Body of pancreas (tissue), 4 donors: ENCODE results near the gene LCOR. TPM values are rescaled to one million over a fixed set of nuclear protein-coding genes. Genes with fewer than 3 reads are reported as not detected.

Experiments
- ATAC-seq: fragments of 150-250 bp; one replicate; pipeline ENCODE4 v1.9.1; 2016
- DNase-seq, 4 donors: peaks; one replicate each; pipeline ENCODE4 v3.0.0-alpha.2; 2019
- H3K27ac ChIP-seq, 4 donors: fragments of 200-600 bp; sonication (generic); 1 replicate in 3 of 4; 2 replicates in 1 of 4; pipeline versions ENCODE4 v1.5.1 to v1.6.1; 2016 to 2019; ENCODE audit warnings: mild to moderate bottlenecking in 1 of 4, mixed read lengths in 1 of 4, moderate library complexity in 1 of 4
- H3K27me3 ChIP-seq, 2 donors: fragments of 200-600 bp; sonication (generic); one replicate each; pipeline ENCODE4 v1.6.0; 2016; ENCODE audit warnings: mild to moderate bottlenecking in 1 of 2
- H3K36me3 ChIP-seq, 2 donors: fragments of 200-600 bp; sonication (generic); replicated peaks in 1 of 2; 2 replicates each; pipeline ENCODE4 v1.5.1; 2016; ENCODE audit warnings: low read depth in 2 of 2; ENCODE audit not compliant: insufficient read depth in 1 of 2
- H3K4me1 ChIP-seq: fragments of 200-600 bp; sonication (generic); one replicate; pipeline ENCODE4 v1.6.0; 2016
- H3K4me3 ChIP-seq, 2 donors: fragments of 200-600 bp; sonication (generic); 1 replicate in 1 of 2; 2 replicates in 1 of 2; pipeline ENCODE4 v1.5.1; 2016 to 2019
- H3K9me3 ChIP-seq, 3 donors: fragments of 200-600 bp; sonication (generic); 1 replicate in 2 of 3; 2 replicates in 1 of 3; pipeline ENCODE4 v1.5.1; 2016
- POLR2A ChIP-seq, 3 donors: fragments of 450-650 bp; IDR thresholded peaks; one replicate each; pipeline ENCODE4 v1.6.1; 2016; ENCODE audit warnings: antibody characterized with exemption in 3 of 3, mild to moderate bottlenecking in 2 of 3
- WGBS, 2 donors: methylation state at CpG; one replicate each; pipeline ENCODE4 v1.1.5; 2017; 5-methylcytosine and 5-hydroxymethylcytosine counted together
- intact Hi-C: fragments of 100-400 bp; cut with DNase I; formaldehyde crosslinking; loops from one replicate; pipeline ENCODE4 v1.15.1; 2023
- total RNA-seq, 2 donors: library from RNA; depleted of rRNA; stranded (reverse); fragments of >200 nt; gene quantifications; one replicate each; pipeline ENCODE4 v1.1.0, GENCODE V29; 2016
- TF ChIP-seq, protein P1 (sequence below), 7 experiments: fragments of 450-650 bp in 4 of 7; fragments of 200-600 bp in 3 of 7; sonication (generic) in 3 of 7; IDR thresholded peaks; one replicate each; pipeline ENCODE4 v1.5.1; 2016 to 2019; ENCODE audit warnings: antibody characterized with exemption in 7 of 7

The LCOR gene
- total RNA-seq, 2 donors from 2014 or later: 34.5 to 35.3 TPM

DNA sequence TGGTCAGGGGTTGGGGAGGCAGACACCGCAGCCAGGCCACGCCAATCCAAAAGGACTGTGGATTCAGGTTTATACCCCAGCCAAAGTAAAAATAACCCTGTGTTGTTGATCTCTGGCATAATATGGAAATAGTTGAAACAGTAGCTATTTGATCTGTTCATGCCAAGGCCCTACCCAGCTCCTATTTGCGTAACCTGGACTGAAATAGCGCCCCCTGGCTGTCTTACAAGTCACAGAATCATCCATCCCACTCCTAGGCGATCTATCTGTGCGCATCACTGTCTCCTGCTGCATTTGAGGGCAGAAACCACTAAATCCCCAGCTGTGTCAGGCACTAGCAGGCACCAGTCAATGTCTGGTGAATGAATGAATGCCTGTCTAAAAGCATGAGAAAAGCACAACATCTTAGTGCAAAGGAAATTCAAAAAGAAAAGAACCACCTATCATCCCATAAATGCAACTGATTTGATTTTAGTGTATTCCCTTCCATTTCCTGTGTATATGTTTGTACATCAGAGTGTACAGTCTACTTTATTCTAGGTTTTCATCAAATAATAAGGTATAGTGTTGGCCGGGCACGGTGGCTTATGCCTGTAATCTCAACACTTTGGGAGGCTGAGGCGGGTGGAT is 193.6 kb downstream of the LCOR start:
- H3K9me3 ChIP-seq: no peaks in the 10 kb centered on the region
- ATAC-seq (peak; percentile 65), DNase-seq (peak; percentile 73 to 80 (median 76))
- H3K27me3 ChIP-seq: no peaks in the 10 kb centered on the region
- WGBS, 2 donors: 50 to 62% methylated on average over 9 of the region's 9 CpGs
- H3K4me1 ChIP-seq: peaks cover 25% of the 10 kb centered on the region
- no peaks in the 10 kb centered on the region for H3K36me3 ChIP-seq
- no peak overlapping the region for H3K4me3 ChIP-seq
- no peak for TF ChIP-seq POLR2A (IDR thresholded peaks at IDR 0.05)
- TF ChIP-seq, protein P1, sequence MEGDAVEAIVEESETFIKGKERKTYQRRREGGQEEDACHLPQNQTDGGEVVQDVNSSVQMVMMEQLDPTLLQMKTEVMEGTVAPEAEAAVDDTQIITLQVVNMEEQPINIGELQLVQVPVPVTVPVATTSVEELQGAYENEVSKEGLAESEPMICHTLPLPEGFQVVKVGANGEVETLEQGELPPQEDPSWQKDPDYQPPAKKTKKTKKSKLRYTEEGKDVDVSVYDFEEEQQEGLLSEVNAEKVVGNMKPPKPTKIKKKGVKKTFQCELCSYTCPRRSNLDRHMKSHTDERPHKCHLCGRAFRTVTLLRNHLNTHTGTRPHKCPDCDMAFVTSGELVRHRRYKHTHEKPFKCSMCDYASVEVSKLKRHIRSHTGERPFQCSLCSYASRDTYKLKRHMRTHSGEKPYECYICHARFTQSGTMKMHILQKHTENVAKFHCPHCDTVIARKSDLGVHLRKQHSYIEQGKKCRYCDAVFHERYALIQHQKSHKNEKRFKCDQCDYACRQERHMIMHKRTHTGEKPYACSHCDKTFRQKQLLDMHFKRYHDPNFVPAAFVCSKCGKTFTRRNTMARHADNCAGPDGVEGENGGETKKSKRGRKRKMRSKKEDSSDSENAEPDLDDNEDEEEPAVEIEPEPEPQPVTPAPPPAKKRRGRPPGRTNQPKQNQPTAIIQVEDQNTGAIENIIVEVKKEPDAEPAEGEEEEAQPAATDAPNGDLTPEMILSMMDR (IDR thresholded peaks at IDR 0.05): peak; percentile 56 to 77 (median 73)
- intact Hi-C loops: loop anchor here (5.0 to 10.0 kb wide), 2 partner anchors 258 to 381 kb away; no protein-coding TSS in a partner anchor
- peak overlapping the region in 1 of 4 donors; percentile 22 for H3K27ac ChIP-seq

DNA sequence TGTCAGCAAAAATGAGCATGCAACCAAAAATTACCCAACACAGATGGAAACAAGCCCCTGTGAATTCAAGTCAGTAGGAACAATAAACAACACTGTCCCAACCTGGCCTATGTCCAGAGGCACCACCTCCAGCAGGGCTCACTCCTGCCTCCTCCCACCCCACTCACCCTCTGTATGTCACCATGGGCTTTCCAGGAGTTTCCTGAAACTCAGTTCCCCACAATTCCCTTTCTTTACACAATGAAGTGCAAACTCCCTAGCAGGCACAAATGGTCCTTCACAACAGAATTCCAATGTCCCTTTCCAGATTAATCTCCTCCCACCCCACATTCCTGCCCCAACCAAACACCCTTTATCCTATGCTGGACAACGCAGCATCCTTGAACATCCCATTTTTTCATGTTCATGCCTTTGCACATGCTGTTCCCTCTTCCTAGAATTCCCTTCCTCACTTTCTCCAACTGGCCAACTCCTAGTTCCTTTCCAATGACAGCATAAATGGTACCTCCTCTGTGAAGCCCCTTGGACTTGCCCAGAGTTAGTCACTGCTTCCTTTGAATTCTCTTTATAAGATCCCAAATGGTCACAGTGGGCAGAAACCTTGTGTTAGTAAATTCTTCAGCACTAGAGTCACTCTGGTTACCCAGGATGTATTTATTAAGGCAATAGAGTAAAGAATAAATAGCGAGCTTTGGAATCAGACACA is 196.2 kb downstream of the LCOR start:
- no peaks in the 10 kb centered on the region for H3K36me3 ChIP-seq
- 73 to 89% methylated on average over 2 of the region's 2 CpGs for WGBS, 2 donors
- H3K4me1 ChIP-seq: peaks cover 20% of the 10 kb centered on the region
- H3K27ac ChIP-seq: no peak overlapping the region
- no peak for TF ChIP-seq POLR2A (IDR thresholded peaks at IDR 0.05)
- TF ChIP-seq, protein P1 (IDR thresholded peaks at IDR 0.05): no peak
- H3K9me3 ChIP-seq: no peaks in the 10 kb centered on the region
- intact Hi-C loops: loop anchor here (5.0 to 10.0 kb wide), 2 partner anchors 261 to 383 kb away; no protein-coding TSS in a partner anchor
- ATAC-seq (no peak), DNase-seq (no peak)
- no peak overlapping the region for H3K4me3 ChIP-seq
- no peaks in the 10 kb centered on the region for H3K27me3 ChIP-seq

DNA sequence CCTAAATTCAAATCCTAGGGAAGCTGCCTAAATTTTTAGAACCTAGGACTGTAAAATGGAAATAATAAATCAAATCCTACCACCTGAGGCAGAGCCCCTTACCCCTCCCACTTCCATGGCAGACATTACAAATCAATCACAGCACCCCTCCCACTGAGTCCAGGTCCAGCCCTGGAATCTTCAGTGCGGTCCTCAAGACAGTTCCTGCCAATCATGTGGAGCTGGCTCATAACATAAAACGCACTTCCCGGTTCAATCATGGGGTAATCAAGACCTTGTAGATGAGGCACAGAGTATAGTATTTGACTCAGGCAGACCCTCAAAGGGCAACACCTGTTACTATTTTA is 196.7 kb downstream of the LCOR start:
- Histone ChIP-seq H3K4me1 (peaks cover 15% of the 10 kb centered on the region), H3K9me3 (no peaks in the 10 kb centered on the region), H3K27me3 (no peaks in the 10 kb centered on the region), H3K36me3 (no peaks in the 10 kb centered on the region), H3K4me3 (no peak overlapping the region), H3K27ac (no peak overlapping the region)
- WGBS, 2 donors: 78 to 87% methylated on average over 3 of the region's 3 CpGs
- intact Hi-C loops: loop anchor here (5.0 to 10.0 kb wide), 2 partner anchors 262 to 384 kb away; no protein-coding TSS in a partner anchor
- DNase-seq (no peak), ATAC-seq (no peak)
- TF ChIP-seq POLR2A (IDR thresholded peaks at IDR 0.05): no peak
- TF ChIP-seq, protein P1 (IDR thresholded peaks at IDR 0.05): no peak

DNA sequence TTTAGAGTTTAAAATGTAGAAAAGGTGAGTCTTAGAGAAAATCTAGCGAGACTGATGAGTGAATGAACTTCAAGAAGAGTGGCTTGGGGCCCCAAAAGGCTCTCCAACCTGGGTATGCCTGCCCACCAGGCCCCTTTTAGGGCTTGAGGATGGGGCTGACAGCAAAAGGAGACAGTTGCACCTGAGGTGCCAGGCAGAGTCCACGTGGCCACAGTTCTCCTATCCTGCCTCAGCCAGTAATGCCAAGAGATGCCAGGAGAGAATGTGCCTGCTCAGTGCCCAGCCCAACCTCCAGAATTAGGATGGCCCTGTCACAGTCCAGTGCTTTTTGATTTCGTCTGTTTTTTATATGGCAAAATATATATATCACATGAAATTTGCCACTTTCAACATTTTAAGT is 197.2 kb downstream of the LCOR start:
- no peak overlapping the region for H3K27ac ChIP-seq
- no peaks in the 10 kb centered on the region for H3K27me3 ChIP-seq
- 67 to 73% methylated on average over 3 of the region's 3 CpGs for WGBS, 2 donors
- no peaks in the 10 kb centered on the region for H3K9me3 ChIP-seq
- intact Hi-C loops: loop anchor here (5.0 to 10.0 kb wide), 2 partner anchors 262 to 384 kb away; no protein-coding TSS in a partner anchor
- ATAC-seq: no peak
- peaks cover 10% of the 10 kb centered on the region for H3K4me1 ChIP-seq
- TF ChIP-seq, protein P1 (IDR thresholded peaks at IDR 0.05): no peak
- no peak for TF ChIP-seq POLR2A (IDR thresholded peaks at IDR 0.05)
- H3K4me3 ChIP-seq: no peak overlapping the region
- no peak for DNase-seq
- H3K36me3 ChIP-seq: no peaks in the 10 kb centered on the region
